Hematopoietic multipotent progenitor cell treated with erythropoietin and hydrocortisone succinate and interleukin-3 and kit ligand, for 8 days (in vitro differentiated cells): ENCODE data around the gene OR7A10.
"Not testable (repeated sequence)": the region's sequence is repeated elsewhere in the genome, so short reads cannot be mapped to it uniquely, and the experiment has no call there.

Experiments
- DNase-seq: peaks from one replicate; pipeline ENCODE4 v3.0.0-alpha.2; 2015

The OR7A10 gene

GRCh38 chr19:14792250-14792649 is 56.5 kb downstream of the OR7A10 start:
- not testable (repeated sequence) for DNase-seq
